Thoracic aorta (tissue), 2 donors: ENCODE measurements around the gene PCBP3. TPM values are rescaled to one million over a fixed set of nuclear protein-coding genes. Genes with fewer than 3 reads are reported as not detected.

Experiments
- ATAC-seq: fragments of 150-250 bp; one replicate; pipeline ENCODE4 v1.8.0; 2017; ENCODE audit warnings: low read depth; ENCODE audit not compliant: insufficient number of reproducible peaks, low FRiP score
- DNase-seq: peaks from one replicate; pipeline ENCODE4 v3.0.0-alpha.2; 2020; ENCODE audit warnings: low spot score
- H3K27ac ChIP-seq, 2 donors: fragments of 200-600 bp; sonication (generic); 1 replicate in 1 of 2; 2 replicates in 1 of 2; pipeline ENCODE4 v1.5.1; 2016; ENCODE audit warnings: mild to moderate bottlenecking in 2 of 2, moderate library complexity in 2 of 2
- H3K27me3 ChIP-seq: fragments of 200-600 bp; sonication (generic); replicated peaks from 2 replicates; pipeline ENCODE4 v1.6.0; 2016; ENCODE audit warnings: mild to moderate bottlenecking; ENCODE audit not compliant: insufficient read depth
- H3K36me3 ChIP-seq: fragments of 200-600 bp; sonication (generic); one replicate; pipeline ENCODE4 v1.5.1; 2016
- H3K4me1 ChIP-seq, 2 donors: fragments of 200-600 bp; sonication (generic); 1 replicate in 1 of 2; 2 replicates in 1 of 2; pipeline versions ENCODE4 v1.5.1 to v1.6.0; 2016; ENCODE audit warnings: low read depth in 2 of 2, mild to moderate bottlenecking in 1 of 2; ENCODE audit not compliant: control insufficient read depth in 1 of 2
- H3K4me3 ChIP-seq: fragments of 200-600 bp; sonication (generic); 2 replicates; pipeline ENCODE4 v1.5.1; 2016; ENCODE audit warnings: mild to moderate bottlenecking
- H3K9me3 ChIP-seq: fragments of 200-600 bp; sonication (generic); 2 replicates; pipeline ENCODE4 v1.5.1; 2016
- CTCF ChIP-seq: fragments of 200-600 bp; sonication (generic); IDR thresholded peaks from one replicate; pipeline ENCODE4 v1.5.1; 2019; ENCODE audit warnings: antibody characterized with exemption
- total RNA-seq, 2 donors: library from RNA; depleted of rRNA; stranded (reverse); fragments of >200 nt; gene quantifications; one replicate each; pipeline versions ENCODE4 v1.1.0 to v1.2.3, GENCODE V29; 2016

PCBP3 gene
- total RNA-seq, 2 donors from 2014 or later: 4.5 to 28.4 TPM

- no peak for TF ChIP-seq CTCF
- no peaks in the 10 kb centered on the region for H3K36me3 ChIP-seq
- no peaks in the 10 kb centered on the region for H3K9me3 ChIP-seq
- DNase-seq: no peak
- H3K4me3 ChIP-seq: no peak overlapping the region
- no peak overlapping the region for H3K27ac ChIP-seq
- ATAC-seq: no peak
- H3K27me3 ChIP-seq: no peaks in the 10 kb centered on the region
- H3K4me1 ChIP-seq: peaks cover 5 to 13% of the 10 kb centered on the region in 2 donors
These were observed 225.8 kb downstream of the PCBP3 start for GRCh38 chr21:45869121-45870007.

- H3K27ac ChIP-seq: no peak overlapping the region
- DNase-seq (no peak), ATAC-seq (no peak)
- no peaks in the 10 kb centered on the region for H3K36me3 ChIP-seq
- H3K27me3 ChIP-seq: no peaks in the 10 kb centered on the region
- TF ChIP-seq CTCF: no peak
- H3K9me3 ChIP-seq: no peaks in the 10 kb centered on the region
- no peak overlapping the region for H3K4me3 ChIP-seq
- peaks cover 0 to 4% of the 10 kb centered on the region in 2 donors for H3K4me1 ChIP-seq
These were observed 226.9 kb downstream of the PCBP3 start for GRCh38 chr21:45870421-45870820.

GRCh38 chr21:45870851-45871615, 227.5 kb downstream of the PCBP3 start:
- H3K27me3 ChIP-seq: no peaks in the 10 kb centered on the region
- H3K4me1 ChIP-seq: peaks cover 0 to 4% of the 10 kb centered on the region in 2 donors
- no peak overlapping the region for H3K27ac ChIP-seq
- H3K4me3 ChIP-seq: no peak overlapping the region
- no peaks in the 10 kb centered on the region for H3K9me3 ChIP-seq
- no peak for ATAC-seq
- no peak for TF ChIP-seq CTCF
- H3K36me3 ChIP-seq: no peaks in the 10 kb centered on the region
- no peak for DNase-seq

GRCh38 chr21:45871616-45872236, 228.2 kb downstream of the PCBP3 start:
- Histone ChIP-seq H3K4me1 (peaks cover 0 to 4% of the 10 kb centered on the region in 2 donors), H3K9me3 (no peaks in the 10 kb centered on the region), H3K36me3 (no peaks in the 10 kb centered on the region), H3K4me3 (no peak overlapping the region), H3K27ac (no peak overlapping the region), H3K27me3 (no peaks in the 10 kb centered on the region)
- TF ChIP-seq CTCF: no peak
- no peak for DNase-seq
- ATAC-seq: no peak

- Histone ChIP-seq H3K36me3 (no peaks in the 10 kb centered on the region), H3K4me3 (no peak overlapping the region), H3K27me3 (no peaks in the 10 kb centered on the region), H3K4me1 (peaks cover 0 to 4% of the 10 kb centered on the region in 2 donors), H3K27ac (no peak overlapping the region), H3K9me3 (no peaks in the 10 kb centered on the region)
- DNase-seq: no peak
- no peak for ATAC-seq
- no peak for TF ChIP-seq CTCF
These were observed 228.9 kb downstream of the PCBP3 start for GRCh38 chr21:45872471-45872870.
